Ovary (tissue), 9 donors: Measurements from ENCODE around the gene ERP27. TPM values are rescaled to one million over a fixed set of nuclear protein-coding genes. Genes with fewer than 3 reads are reported as not detected.

Experiments
- DNase-seq, 5 donors: peaks; one replicate each; pipeline ENCODE4 v3.0.0-alpha.2; 2019 to 2020
- H3K27ac ChIP-seq, 2 donors: fragments of 200-600 bp; one replicate each; pipeline versions ENCODE4 v1.5.1 to v1.8.0; 2019 to 2022
- H3K27me3 ChIP-seq: fragments of 200-600 bp; one replicate; pipeline ENCODE4 v1.8.0; 2022
- H3K36me3 ChIP-seq: fragments of 200-600 bp; sonication (generic); one replicate; pipeline ENCODE4 v1.5.1; 2019
- H3K4me1 ChIP-seq: one replicate; pipeline ENCODE4 v1.8.1; 2013; ENCODE audit warnings: mild to moderate bottlenecking, moderate library complexity; ENCODE audit not compliant: insufficient read depth
- H3K4me3 ChIP-seq: fragments of 200-600 bp; sonication (generic); one replicate; pipeline ENCODE4 v1.5.1; 2017
- H3K9me3 ChIP-seq, 2 donors: fragments of 200-600 bp in 1 of 2; sonication (generic) in 1 of 2; one replicate each; pipeline versions ENCODE4 v1.5.1 to v1.8.1; 2013 to 2019; ENCODE audit warnings: mild to moderate bottlenecking in 1 of 2, moderate library complexity in 1 of 2
- CTCF ChIP-seq, 3 donors: fragments of 450-650 bp in 2 of 3; fragments of 200-600 bp in 1 of 3; IDR thresholded peaks; one replicate each; pipeline versions ENCODE4 v1.5.1 to v1.8.0; 2016 to 2022; ENCODE audit warnings: antibody characterized with exemption in 3 of 3, mild to moderate bottlenecking in 1 of 3
- EP300 ChIP-seq: sonication (generic); formaldehyde crosslinking; IDR thresholded peaks from one replicate; pipeline ENCODE4 v1.6.1; 2017; ENCODE audit warnings: antibody characterized with exemption
- POLR2A ChIP-seq: fragments of 450-650 bp; IDR thresholded peaks from one replicate; pipeline ENCODE4 v1.6.1; 2017; ENCODE audit warnings: antibody characterized with exemption, mild to moderate bottlenecking, moderate library complexity
- WGBS, 3 donors: extraction: QIAGEN DNeasy Blood & Tissue Kit in 1 of 3; methylation state at CpG; one replicate each; pipeline versions ENCODE4 v1.1.5 to v1.1.7; 2013 to 2017; 5-methylcytosine and 5-hydroxymethylcytosine counted together
- intact Hi-C, 4 donors: fragments of 100-400 bp; cut with DNase I; formaldehyde crosslinking; loops; one replicate each; pipeline versions ENCODE4 v1.11.0 to v1.15.1; 2022 to 2023
- polyA plus RNA-seq, 2 donors: library from polyadenylated mRNA; stranded (reverse); fragments of 200-250 nt in 1 of 2; fragments of 350-450 nt in 1 of 2; fragmentation: Illumina TruSeq in 1 of 2; extraction: RNeasy Lipid Tissue Mini Kit (QIAGEN cat#74804) in 1 of 2; gene quantifications; one replicate each; pipeline ENCODE4 v1.2.3, GENCODE V29; 2013 to 2014
- total RNA-seq, 7 donors: library from RNA; depleted of rRNA in 2 of 7; stranded (reverse); fragments of >200 nt in 2 of 7; fragmentation: NEBNext Ultra II Directional in 3 of 7; extraction: Animal tissue kit (Norgen Biotek cat#: 25700) in 3 of 7; gene quantifications; one replicate each; pipeline versions ENCODE4 v1.1.0 to v1.2.4, GENCODE V29; 2016 to 2023
- donor health status: DM: no; HTN: no; CAD: no; lungs with moderate emphysema.
- donor health status: DM: no; HTN: no; CAD: no.
- donor health status: Bipolar disorder and iron deficiency.
- donor health status: DM: yes; HTN: yes; CAD: no.
- donor health status: DM: no; HTN: no; CAD: no.
- donor health status: DM: yes; HTN: yes; CAD: no.

The ERP27 gene
- total and polyA plus RNA-seq, 9 donors, result 0.35 to 83.8 (median 1.9) TPM; not detected in 1

GRCh38 chr12:14923944-14924343 lies 14.4 kb downstream of the ERP27 start:
- H3K27me3 ChIP-seq, result no peaks in the 10 kb centered on the region
- DNase-seq, result no peak
- no peak for TF ChIP-seq EP300
- TF ChIP-seq CTCF (IDR thresholded peaks at IDR 0.05), result no peak
- TF ChIP-seq POLR2A, result no peak
- H3K27ac ChIP-seq, result no peak overlapping the region
- H3K4me3 ChIP-seq, result no peak overlapping the region
- no peaks in the 10 kb centered on the region for H3K9me3 ChIP-seq
- intact Hi-C loops, result no loop called here
- WGBS, 3 donors, result 92 to 99% (median 97%) methylated on average over 2 of the region's 2 CpGs
- H3K4me1 ChIP-seq, result peaks cover 2% of the 10 kb centered on the region
- no peaks in the 10 kb centered on the region for H3K36me3 ChIP-seq

GRCh38 chr12:14921218-14921617 lies 17.1 kb downstream of the ERP27 start:
- 83 to 94% (median 87%) methylated on average over 2 of the region's 2 CpGs for whole genome bisulfite sequencing, 3 donors
- TF ChIP-seq CTCF (IDR thresholded peaks at IDR 0.05), result no peak
- TF ChIP-seq EP300, result no peak
- TF ChIP-seq POLR2A, result no peak
- no peaks in the 10 kb centered on the region for H3K4me1 ChIP-seq
- no peaks in the 10 kb centered on the region for H3K27me3 ChIP-seq
- no peak for DNase-seq
- intact Hi-C loops, result no loop called here
- H3K4me3 ChIP-seq, result no peak overlapping the region
- no peaks in the 10 kb centered on the region for H3K9me3 ChIP-seq
- no peak overlapping the region for H3K27ac ChIP-seq
- H3K36me3 ChIP-seq, result no peaks in the 10 kb centered on the region

GRCh38 chr12:14920475-14921126 lies 17.7 kb downstream of the ERP27 start:
- intact Hi-C loops, result no loop called here
- Histone ChIP-seq H3K4me3 (no peak overlapping the region), H3K27me3 (no peaks in the 10 kb centered on the region), H3K27ac (no peak overlapping the region), H3K9me3 (no peaks in the 10 kb centered on the region), H3K4me1 (no peaks in the 10 kb centered on the region), H3K36me3 (no peaks in the 10 kb centered on the region)
- no peak for DNase-seq
- TF ChIP-seq POLR2A (no peak), CTCF (IDR thresholded peaks at IDR 0.05) (no peak), EP300 (no peak)
- WGBS, 3 donors, result 81 to 89% (median 81%) methylated on average over 7 of the region's 7 CpGs

GRCh38 chr12:14919455-14919854 lies 18.9 kb downstream of the ERP27 start:
- Histone ChIP-seq H3K4me3 (no peak overlapping the region), H3K9me3 (no peaks in the 10 kb centered on the region), H3K27ac (no peak overlapping the region), H3K36me3 (no peaks in the 10 kb centered on the region), H3K27me3 (no peaks in the 10 kb centered on the region), H3K4me1 (no peaks in the 10 kb centered on the region)
- no peak for DNase-seq
- intact Hi-C loops, result no loop called here
- no peak for TF ChIP-seq CTCF (IDR thresholded peaks at IDR 0.05)
- TF ChIP-seq POLR2A, result no peak
- no peak for TF ChIP-seq EP300
